ENCODE results near the gene PHF11. TPM values are rescaled to one million over a fixed set of nuclear protein-coding genes. Genes with fewer than 3 reads are reported as not detected.

PHF11 gene
- total and polyA plus RNA-seq, 2 experiments from 2014 or later = 7.4 to 13.5 TPM

DNA sequence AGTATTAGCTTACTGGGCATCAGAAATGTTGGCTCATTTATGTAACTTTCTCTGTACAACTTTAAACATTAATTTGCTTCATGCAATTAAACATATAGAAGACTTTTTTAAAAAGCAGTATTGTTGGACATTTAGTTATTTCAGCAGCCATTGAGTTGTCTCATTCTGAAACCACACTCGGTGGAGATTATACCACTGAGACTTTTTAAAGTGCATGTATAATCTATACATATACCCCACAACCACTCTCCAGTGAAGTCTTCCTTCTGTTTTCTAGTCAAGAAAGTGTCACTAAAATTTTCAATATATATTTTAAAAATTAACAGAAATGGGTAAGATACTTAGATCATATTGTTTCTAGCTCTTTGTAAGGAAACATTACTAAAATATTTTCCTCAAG, 36.2 kb upstream of the PHF11 start:
- no peak for ATAC-seq
- no peak overlapping the region for H3K27ac ChIP-seq (ENCODE audit: low read depth)
- no peaks in the 10 kb centered on the region for H3F3A ChIP-seq (replicated peaks; ENCODE audit: low read depth)
- Mint-ChIP-seq H3K9me3 (peaks cover 31% of the 10 kb centered on the region), H3K4me3 (no peak overlapping the region), H3K27ac (no peak overlapping the region), H3K27me3 (ENCODE audit: insufficient read depth, low read depth, poor library complexity) (no peaks in the 10 kb centered on the region), H3K4me1 (peaks cover under 1% of the 10 kb centered on the region; the same call in 1 of the 3 replicates), H3K36me3 (ENCODE audit: low read depth) (peaks cover 39% of the 10 kb centered on the region)
- no peak overlapping the region for H3K4me3 ChIP-seq
- H4K20me1 ChIP-seq (replicated peaks; ENCODE audit: insufficient read depth) = no peaks in the 10 kb centered on the region
- TF ChIP-seq POLR2AphosphoS5 (IDR thresholded peaks at IDR 0.05; ENCODE audit: low read depth) (no peak), EZH2 (IDR thresholded peaks at IDR 0.05; ENCODE audit: low read depth, unreplicated experiment) (no peak), REST (IDR thresholded peaks at IDR 0.05; ENCODE audit: unreplicated experiment) (no peak), JUNB (IDR thresholded peaks at IDR 0.05; ENCODE audit: unreplicated experiment) (no peak), NANOG (IDR thresholded peaks at IDR 0.05; ENCODE audit: borderline replicate concordance) (no peak), EZH2phosphoT487 (IDR thresholded peaks at IDR 0.05; ENCODE audit: unreplicated experiment) (no peak)
- TF ChIP-seq, protein P1, sequence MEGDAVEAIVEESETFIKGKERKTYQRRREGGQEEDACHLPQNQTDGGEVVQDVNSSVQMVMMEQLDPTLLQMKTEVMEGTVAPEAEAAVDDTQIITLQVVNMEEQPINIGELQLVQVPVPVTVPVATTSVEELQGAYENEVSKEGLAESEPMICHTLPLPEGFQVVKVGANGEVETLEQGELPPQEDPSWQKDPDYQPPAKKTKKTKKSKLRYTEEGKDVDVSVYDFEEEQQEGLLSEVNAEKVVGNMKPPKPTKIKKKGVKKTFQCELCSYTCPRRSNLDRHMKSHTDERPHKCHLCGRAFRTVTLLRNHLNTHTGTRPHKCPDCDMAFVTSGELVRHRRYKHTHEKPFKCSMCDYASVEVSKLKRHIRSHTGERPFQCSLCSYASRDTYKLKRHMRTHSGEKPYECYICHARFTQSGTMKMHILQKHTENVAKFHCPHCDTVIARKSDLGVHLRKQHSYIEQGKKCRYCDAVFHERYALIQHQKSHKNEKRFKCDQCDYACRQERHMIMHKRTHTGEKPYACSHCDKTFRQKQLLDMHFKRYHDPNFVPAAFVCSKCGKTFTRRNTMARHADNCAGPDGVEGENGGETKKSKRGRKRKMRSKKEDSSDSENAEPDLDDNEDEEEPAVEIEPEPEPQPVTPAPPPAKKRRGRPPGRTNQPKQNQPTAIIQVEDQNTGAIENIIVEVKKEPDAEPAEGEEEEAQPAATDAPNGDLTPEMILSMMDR (conservative IDR thresholded peaks at IDR 0.05; ENCODE audit: low read depth in 2 of 2) = no peak
- no peak overlapping the region for H2AFZ ChIP-seq
- H3K4me1 ChIP-seq (ENCODE audit: insufficient read depth) = no peaks in the 10 kb centered on the region
- no peaks in the 10 kb centered on the region for H3K79me2 ChIP-seq (replicated peaks; ENCODE audit: insufficient read depth)
- H3K27me3 ChIP-seq (ENCODE audit: insufficient read depth) = no peaks in the 10 kb centered on the region
- DNase-seq (ENCODE audit: low spot score) = no peak
- H3K9me2 ChIP-seq (ENCODE audit: insufficient read depth) = no peaks in the 10 kb centered on the region
- peaks cover 20% of the 10 kb centered on the region; the same call in 1 of the 2 replicates for H3K36me3 ChIP-seq (ENCODE audit: insufficient read depth)
- no peak overlapping the region for H3K4me2 ChIP-seq

- Mint-ChIP-seq H3K27ac (no peak overlapping the region), H3K4me3 (no peak overlapping the region), H3K27me3 (ENCODE audit: insufficient read depth, low read depth, poor library complexity) (no peaks in the 10 kb centered on the region), H3K4me1 (no peaks in the 10 kb centered on the region), H3K9me3 (peaks cover 32% of the 10 kb centered on the region), H3K36me3 (ENCODE audit: low read depth) (peaks cover 46% of the 10 kb centered on the region)
- no peak for ATAC-seq
- Histone ChIP-seq H3K27ac (ENCODE audit: low read depth) (no peak overlapping the region), H4K20me1 (replicated peaks; ENCODE audit: insufficient read depth) (no peaks in the 10 kb centered on the region), H3K4me2 (no peak overlapping the region), H3K4me1 (ENCODE audit: insufficient read depth) (no peaks in the 10 kb centered on the region), H3K9me2 (ENCODE audit: insufficient read depth) (no peaks in the 10 kb centered on the region), H3K4me3 (no peak overlapping the region), H3K36me3 (ENCODE audit: insufficient read depth) (peaks cover 21% of the 10 kb centered on the region; the same call in 1 of the 2 replicates), H2AFZ (no peak overlapping the region), H3K27me3 (ENCODE audit: insufficient read depth) (no peaks in the 10 kb centered on the region), H3F3A (replicated peaks; ENCODE audit: low read depth) (no peaks in the 10 kb centered on the region), H3K79me2 (replicated peaks; ENCODE audit: insufficient read depth) (no peaks in the 10 kb centered on the region)
- DNase-seq (ENCODE audit: low spot score) = no peak
- TF ChIP-seq EZH2phosphoT487 (IDR thresholded peaks at IDR 0.05; ENCODE audit: unreplicated experiment) = no peak
- TF ChIP-seq, protein P2, sequence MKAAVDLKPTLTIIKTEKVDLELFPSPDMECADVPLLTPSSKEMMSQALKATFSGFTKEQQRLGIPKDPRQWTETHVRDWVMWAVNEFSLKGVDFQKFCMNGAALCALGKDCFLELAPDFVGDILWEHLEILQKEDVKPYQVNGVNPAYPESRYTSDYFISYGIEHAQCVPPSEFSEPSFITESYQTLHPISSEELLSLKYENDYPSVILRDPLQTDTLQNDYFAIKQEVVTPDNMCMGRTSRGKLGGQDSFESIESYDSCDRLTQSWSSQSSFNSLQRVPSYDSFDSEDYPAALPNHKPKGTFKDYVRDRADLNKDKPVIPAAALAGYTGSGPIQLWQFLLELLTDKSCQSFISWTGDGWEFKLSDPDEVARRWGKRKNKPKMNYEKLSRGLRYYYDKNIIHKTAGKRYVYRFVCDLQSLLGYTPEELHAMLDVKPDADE (IDR thresholded peaks at IDR 0.05) = no peak
- no peak for TF ChIP-seq REST (IDR thresholded peaks at IDR 0.05; ENCODE audit: unreplicated experiment)
- no peak for TF ChIP-seq NANOG (IDR thresholded peaks at IDR 0.05; ENCODE audit: borderline replicate concordance)
- no peak for TF ChIP-seq POLR2AphosphoS5 (IDR thresholded peaks at IDR 0.05; ENCODE audit: low read depth)
- TF ChIP-seq JUNB (IDR thresholded peaks at IDR 0.05; ENCODE audit: unreplicated experiment) = no peak
- TF ChIP-seq, protein P1 (conservative IDR thresholded peaks at IDR 0.05; ENCODE audit: low read depth in 2 of 2) = no peak
- no peak for TF ChIP-seq CREB1 (CRISPR knock-in tag; IDR thresholded peaks at IDR 0.05; ENCODE audit: low read depth)
Measured at GRCh38 chr13:49464085-49464484, 31.7 kb upstream of the PHF11 start.

Measured in GM23338 (cell line).